H9 (cell line): ENCODE results near the gene SEC23IP. TPM values are rescaled to one million over a fixed set of nuclear protein-coding genes. Genes with fewer than 3 reads are reported as not detected.

Source experiments
- DNase-seq: peaks from one replicate; pipeline ENCODE4 v3.0.0-alpha.2; 2017
- H2AFZ ChIP-seq: one replicate; pipeline ENCODE4 v1.6.1; 2013; ENCODE audit warnings: mild to moderate bottlenecking, low read length, control low read depth, moderate library complexity
- H2AK5ac ChIP-seq: 2 replicates; pipeline ENCODE4 v1.6.1; 2013; ENCODE audit warnings: low read length, control low read depth, mixed read lengths; ENCODE audit not compliant: insufficient read length
- H2BK120ac ChIP-seq: one replicate; pipeline ENCODE4 v1.6.1; 2013; ENCODE audit warnings: low read depth, mild to moderate bottlenecking, low read length, control low read depth, inconsistent platforms; ENCODE audit not compliant: poor library complexity, severe bottlenecking
- H2BK12ac ChIP-seq: 2 replicates; pipeline ENCODE4 v1.6.1; 2013; ENCODE audit warnings: low read length, control low read depth, mixed read lengths, low read depth; ENCODE audit not compliant: insufficient read length
- H2BK15ac ChIP-seq: 2 replicates; pipeline ENCODE4 v1.6.1; 2013; ENCODE audit warnings: low read depth, low read length, control low read depth
- H2BK20ac ChIP-seq: one replicate; pipeline ENCODE4 v1.6.1; 2013; ENCODE audit warnings: low read depth, mild to moderate bottlenecking, low read length, control low read depth, inconsistent platforms; ENCODE audit not compliant: poor library complexity, severe bottlenecking
- H2BK5ac ChIP-seq: 2 replicates; pipeline ENCODE4 v1.6.1; 2013; ENCODE audit warnings: low read length, control low read depth, mixed read lengths; ENCODE audit not compliant: insufficient read length
- H3K14ac ChIP-seq: 2 replicates; pipeline ENCODE4 v1.6.1; 2013; ENCODE audit warnings: low read length, control low read depth; ENCODE audit not compliant: insufficient read depth
- H3K18ac ChIP-seq: 2 replicates; pipeline ENCODE4 v1.6.1; 2013; ENCODE audit warnings: low read depth, mild to moderate bottlenecking, mixed read lengths, low read length, control low read depth; ENCODE audit not compliant: insufficient read length
- H3K23ac ChIP-seq: 2 replicates; pipeline ENCODE4 v1.6.1; 2013; ENCODE audit warnings: low read length, control low read depth, mixed read lengths, low read depth; ENCODE audit not compliant: insufficient read length
- H3K23me2 ChIP-seq: 2 replicates; pipeline ENCODE4 v1.6.1; 2013; ENCODE audit warnings: low read depth, mild to moderate bottlenecking, mixed read lengths, low read length, control low read depth; ENCODE audit not compliant: insufficient read length, poor library complexity, severe bottlenecking
- H3K27ac ChIP-seq: 2 replicates; pipeline ENCODE4 v1.5.1; 2013; ENCODE audit warnings: low read length, control low read depth, mixed read lengths, low read depth; ENCODE audit not compliant: insufficient read length
- H3K27me3 ChIP-seq: 2 replicates; pipeline ENCODE4 v1.6.1; 2013; ENCODE audit warnings: low read length, control low read depth, inconsistent platforms; ENCODE audit not compliant: insufficient read depth
- H3K4ac ChIP-seq: 2 replicates; pipeline ENCODE4 v1.6.1; 2013; ENCODE audit warnings: low read depth, mild to moderate bottlenecking, control low read depth, inconsistent platforms, low read length, moderate library complexity
- H3K4me1 ChIP-seq: 2 replicates; pipeline ENCODE4 v1.6.1; 2013; ENCODE audit warnings: low read length, control low read depth, inconsistent platforms; ENCODE audit not compliant: insufficient read depth
- H3K4me2 ChIP-seq: 2 replicates; pipeline ENCODE4 v1.6.1; 2013; ENCODE audit warnings: low read length, control low read depth, mixed read lengths; ENCODE audit not compliant: insufficient read length, insufficient read depth
- H3K56ac ChIP-seq: 2 replicates; pipeline ENCODE4 v1.6.1; 2013; ENCODE audit warnings: low read depth, mild to moderate bottlenecking, mixed read lengths, low read length, control low read depth; ENCODE audit not compliant: insufficient read length
- H3K79me1 ChIP-seq: 2 replicates; pipeline ENCODE4 v1.6.1; 2013; ENCODE audit warnings: low read depth, mild to moderate bottlenecking, moderate library complexity, low read length, control low read depth, inconsistent platforms; ENCODE audit not compliant: insufficient read depth, poor library complexity, severe bottlenecking
- H3K79me2 ChIP-seq: 2 replicates; pipeline ENCODE4 v1.6.1; 2013; ENCODE audit warnings: low read length, control low read depth, inconsistent platforms; ENCODE audit not compliant: insufficient read depth
- H3K9ac ChIP-seq: 2 replicates; pipeline ENCODE4 v1.6.1; 2013; ENCODE audit warnings: low read length, control low read depth, mixed read lengths; ENCODE audit not compliant: insufficient read length; ENCODE audit errors: extremely low read depth
- H3K9me3 ChIP-seq: one replicate; pipeline ENCODE4 v1.6.1; 2013; ENCODE audit warnings: low read depth, low read length, inconsistent platforms; ENCODE audit not compliant: control insufficient read depth
- H3T11ph ChIP-seq: one replicate; pipeline ENCODE4 v1.6.1; 2013; ENCODE audit warnings: mild to moderate bottlenecking, low read length, control low read depth, inconsistent platforms
- H4K20me1 ChIP-seq: one replicate; pipeline ENCODE4 v1.6.1; 2013; ENCODE audit not compliant: control insufficient read depth, insufficient read length, insufficient read depth
- H4K5ac ChIP-seq: 2 replicates; pipeline ENCODE4 v1.6.1; 2013; ENCODE audit warnings: low read depth, mild to moderate bottlenecking, mixed read lengths, low read length, control low read depth; ENCODE audit not compliant: insufficient read length
- H4K8ac ChIP-seq: replicated peaks from 2 replicates; pipeline ENCODE4 v1.6.1; 2013; ENCODE audit warnings: low read length, control low read depth, mixed read lengths, low read depth; ENCODE audit not compliant: insufficient read length
- H4K91ac ChIP-seq: 2 replicates; pipeline ENCODE4 v1.6.1; 2013; ENCODE audit warnings: low read depth, mild to moderate bottlenecking, moderate library complexity, mixed read lengths, low read length, control low read depth; ENCODE audit not compliant: insufficient read length
- H3K27ac Mint-ChIP-seq, 3 experiments: 2 replicates in 2 of 3; 3 replicates in 1 of 3; pipeline ENCODE4 v1.8.0; 2020 to 2021; ENCODE audit warnings: mixed read lengths in 3 of 3, mild to moderate bottlenecking in 1 of 3, moderate library complexity in 1 of 3
- H3K27me3 Mint-ChIP-seq: 2 replicates; pipeline ENCODE4 v1.8.0; 2021; ENCODE audit warnings: low read depth, mild to moderate bottlenecking, moderate library complexity, mixed read lengths
- H3K36me3 Mint-ChIP-seq, 3 experiments: 2 replicates in 2 of 3; 3 replicates in 1 of 3; pipeline ENCODE4 v1.8.0; 2020 to 2021; ENCODE audit warnings: low read depth in 3 of 3, mixed read lengths in 3 of 3; ENCODE audit not compliant: insufficient read depth in 1 of 3
- H3K4me1 Mint-ChIP-seq, 2 experiments: 2 replicates each; pipeline ENCODE4 v1.8.0; 2020; ENCODE audit warnings: mixed read lengths in 2 of 2
- H3K4me3 Mint-ChIP-seq, 2 experiments: 2 replicates in 1 of 2; 3 replicates in 1 of 2; pipeline ENCODE4 v1.8.0; 2020 to 2021; ENCODE audit warnings: mild to moderate bottlenecking in 2 of 2, mixed read lengths in 2 of 2, moderate library complexity in 1 of 2
- H3K9me3 Mint-ChIP-seq, 2 experiments: 2 replicates in 1 of 2; 3 replicates in 1 of 2; pipeline ENCODE4 v1.8.0; 2020; ENCODE audit warnings: mild to moderate bottlenecking in 2 of 2, mixed read lengths in 2 of 2, moderate library complexity in 1 of 2
- CTCF ChIP-seq: fragments of 200-600 bp; sonication (generic); conservative IDR thresholded peaks from 3 replicates; pipeline ENCODE4 v1.8.0; 2021; ENCODE audit warnings: antibody characterized with exemption, mild to moderate bottlenecking
- WGBS: extraction: QIAGEN DNeasy Blood & Tissue Kit; methylation state at CpG from one replicate; pipeline ENCODE4 v1.1.7; 2013; ENCODE audit warnings: missing lambda C conversion rate, low lambda C conversion rate, mixed read lengths; ENCODE audit not compliant: insufficient read length; ENCODE audit errors: extremely low coverage; 5-methylcytosine and 5-hydroxymethylcytosine counted together
- total RNA-seq: library from RNA; stranded (reverse); gene quantifications from 2 replicates; pipeline ENCODE4 v1.2.1, GENCODE V29; 2021

The SEC23IP gene
- total RNA-seq, 1 experiment from 2014 or later, result 93.0 TPM

GRCh38 chr10:119981826-119982225, 89.3 kb downstream of the SEC23IP start:
- no peak for DNase-seq
- H3K79me2 ChIP-seq, result no peaks in the 10 kb centered on the region
- no peaks in the 10 kb centered on the region for H3K23me2 ChIP-seq
- H3K56ac ChIP-seq, result no peak overlapping the region
- H3K9ac ChIP-seq, result no peak overlapping the region
- no peak overlapping the region for H2AFZ ChIP-seq
- H3K4me1 ChIP-seq, result peaks cover 3% of the 10 kb centered on the region; the same call in 1 of the 2 replicates
- no peaks in the 10 kb centered on the region for H3K9me3 ChIP-seq
- no peak overlapping the region for H2AK5ac ChIP-seq
- H4K8ac ChIP-seq, result no peak overlapping the region
- no peak overlapping the region for H3K4me2 ChIP-seq
- H2BK15ac ChIP-seq, result no peak overlapping the region
- no peak overlapping the region for H4K91ac ChIP-seq
- H4K5ac ChIP-seq, result no peak overlapping the region
- H3K79me1 ChIP-seq, result no peaks in the 10 kb centered on the region
- no peak overlapping the region for H2BK20ac ChIP-seq
- peaks cover 5 to 7% of the 10 kb centered on the region in 2 experiments for H3K4me1 Mint-ChIP-seq
- no peaks in the 10 kb centered on the region for H3K36me3 Mint-ChIP-seq
- H4K20me1 ChIP-seq, result no peaks in the 10 kb centered on the region
- H3K23ac ChIP-seq, result no peak overlapping the region
- H3K27me3 Mint-ChIP-seq, result peaks cover 2% of the 10 kb centered on the region; the same call in 1 of the 2 replicates
- H2BK120ac ChIP-seq, result no peak overlapping the region
- H3K4ac ChIP-seq, result no peak overlapping the region
- no peak overlapping the region for H3T11ph ChIP-seq
- peaks cover 0 to 4% of the 10 kb centered on the region in 2 experiments; a peak in 3 of 5 replicates for H3K9me3 Mint-ChIP-seq
- H3K27ac Mint-ChIP-seq, result no peak overlapping the region
- no peaks in the 10 kb centered on the region for H3K27me3 ChIP-seq
- no peak overlapping the region for H3K14ac ChIP-seq
- no peak overlapping the region for H2BK5ac ChIP-seq
- no peak overlapping the region for H2BK12ac ChIP-seq
- no peak overlapping the region for H3K4me3 Mint-ChIP-seq
- H3K18ac ChIP-seq, result no peak overlapping the region
- no peak for TF ChIP-seq CTCF
- H3K27ac ChIP-seq, result no peak overlapping the region
- no CpG with 5 or more reads among the region's 1 CpG for WGBS
